B cell (primary cell): ENCODE results near the gene RNU11. TPM values are rescaled to one million over a fixed set of nuclear protein-coding genes. Genes with fewer than 3 reads are reported as not detected.
A peak's percentile ranks its signal among the peaks of the same experiment; 100 is the strongest.

Experiments used
- ATAC-seq: fragments of 200-7000 bp; cut with Tn5 transposase; one replicate; pipeline ENCODE4 v1.10.0; 2021; ENCODE audit warnings: low read depth, mild to moderate bottlenecking, moderate number of reproducible peaks, moderate library complexity
- CTCF ChIA-PET: fragments of 350-600 bp; sonication (Branson Sonifier 250); formaldehyde crosslinking; loops from one replicate; lab custom pipeline; 2021; ENCODE audit warnings: antibody characterized with exemption, inconsistent platforms; lab: Charles Lee
- POLR2A ChIA-PET: fragments of 350-600 bp; sonication (Branson Sonifier 250); formaldehyde crosslinking; loops from one replicate; lab custom pipeline; 2021; ENCODE audit warnings: antibody characterized with exemption; lab: Charles Lee
- DNase-seq: peaks from one replicate; pipeline ENCODE4 v3.0.0; 2013
- H2AFZ ChIP-seq: 2 replicates; pipeline ENCODE4 v1.6.1; 2012; ENCODE audit warnings: mild to moderate bottlenecking, low read depth, low read length; ENCODE audit not compliant: insufficient read depth, poor library complexity, severe bottlenecking
- H3K27ac ChIP-seq, 2 donors: 1 replicate in 1 of 2; 2 replicates in 1 of 2; pipeline ENCODE4 v1.5.1; 2012 to 2013; ENCODE audit warnings: low read length in 2 of 2, mild to moderate bottlenecking in 2 of 2, moderate library complexity in 1 of 2
- H3K27me3 ChIP-seq, 4 experiments: fragments of 200-600 bp in 1 of 4; sonication (generic) in 1 of 4; replicated peaks in 1 of 4; 1 replicate in 2 of 4; 2 replicates in 2 of 4; pipeline versions ENCODE4 v1.6.1 to v1.7.0; 2013 to 2016; ENCODE audit warnings: low read length in 3 of 4, mild to moderate bottlenecking in 2 of 4, mixed read lengths in 1 of 4, moderate library complexity in 1 of 4; ENCODE audit not compliant: insufficient read depth in 4 of 4, control insufficient read depth in 3 of 4; ENCODE audit errors: control extremely low read depth in 1 of 4
- H3K36me3 ChIP-seq, 2 experiments: replicated peaks in 1 of 2; 1 replicate in 1 of 2; 2 replicates in 1 of 2; pipeline versions ENCODE4 v1.6.1 to v1.7.1; 2013; ENCODE audit warnings: low read length in 1 of 2; ENCODE audit not compliant: insufficient read depth in 2 of 2, control insufficient read depth in 1 of 2; ENCODE audit errors: control extremely low read depth in 1 of 2, extremely low read depth in 1 of 2
- H3K4me1 ChIP-seq, 2 donors: fragments of 200-600 bp in 1 of 2; sonication (generic) in 1 of 2; 1 replicate in 1 of 2; 2 replicates in 1 of 2; pipeline versions ENCODE4 v1.5.1 to v1.6.1; 2013 to 2017; ENCODE audit warnings: low read length in 2 of 2; ENCODE audit not compliant: control insufficient read depth in 2 of 2, insufficient read depth in 2 of 2
- H3K4me2 ChIP-seq: replicated peaks from 2 replicates; pipeline ENCODE3; 2012; ENCODE audit warnings: mild to moderate bottlenecking, low read depth, low read length; ENCODE audit not compliant: poor library complexity, severe bottlenecking
- H3K4me3 ChIP-seq, 5 experiments: fragments of 200-600 bp in 1 of 5; sonication (generic) in 1 of 5; 1 replicate in 3 of 5; 2 replicates in 2 of 5; pipeline versions ENCODE4 v1.5.1 to v1.7.0; 2011 to 2016; ENCODE audit warnings: low read length in 4 of 5, mild to moderate bottlenecking in 4 of 5, low read depth in 2 of 5, control low read depth in 1 of 5, moderate library complexity in 1 of 5; ENCODE audit not compliant: insufficient read depth in 1 of 5; ENCODE audit errors: control extremely low read depth in 1 of 5, extremely low read depth in 1 of 5
- H3K79me2 ChIP-seq: fragments of 200-600 bp; sonication (generic); one replicate; pipeline ENCODE4 v1.6.0; 2016; ENCODE audit warnings: low read length; ENCODE audit not compliant: control insufficient read depth, insufficient read depth
- H3K9ac ChIP-seq: fragments of 200-600 bp; sonication (generic); 2 replicates; pipeline ENCODE4 v1.6.1; 2017; ENCODE audit warnings: mild to moderate bottlenecking, low read length, moderate library complexity
- H3K9me3 ChIP-seq, 3 donors: one replicate each; pipeline versions ENCODE4 v1.6.1 to v1.7.1; 2013; ENCODE audit warnings: low read length in 2 of 3; ENCODE audit not compliant: control insufficient read depth in 2 of 3, insufficient read depth in 1 of 3; ENCODE audit errors: control extremely low read depth in 1 of 3
- H4K20me1 ChIP-seq: 2 replicates; pipeline ENCODE4 v1.6.0; 2012; ENCODE audit warnings: mild to moderate bottlenecking, low read length; ENCODE audit not compliant: insufficient read depth, control insufficient read depth, poor library complexity, severe bottlenecking
- H3K27ac Mint-ChIP-seq: one replicate; pipeline ENCODE4 v1.8.0; 2021; ENCODE audit warnings: mixed read lengths
- H3K27me3 Mint-ChIP-seq: one replicate; pipeline ENCODE4 v1.8.0; 2021; ENCODE audit warnings: mixed read lengths
- H3K4me1 Mint-ChIP-seq: one replicate; pipeline ENCODE4 v1.8.0; 2021; ENCODE audit warnings: mixed read lengths
- H3K4me3 Mint-ChIP-seq: one replicate; pipeline ENCODE4 v1.8.0; 2021; ENCODE audit warnings: mixed read lengths
- H3K9me3 Mint-ChIP-seq: one replicate; pipeline ENCODE4 v1.8.0; 2022; ENCODE audit warnings: mixed read lengths; ENCODE audit not compliant: insufficient read depth
- CTCF ChIP-seq: fragments of 200-600 bp; IDR thresholded peaks from one replicate; pipeline ENCODE4 v1.8.0; 2022; ENCODE audit warnings: antibody characterized with exemption, mild to moderate bottlenecking
- EZH2 ChIP-seq: IDR thresholded peaks from 2 replicates; pipeline ENCODE4 v1.6.1; 2012; ENCODE audit warnings: borderline replicate concordance, low read depth, mild to moderate bottlenecking, moderate library complexity, low read length; ENCODE audit not compliant: insufficient read depth, poor library complexity, severe bottlenecking
- WGBS: methylation state at CpG from one replicate; pipeline ENCODE4 v1.1.5; 2013; ENCODE audit warnings: missing lambda C conversion rate; ENCODE audit not compliant: insufficient coverage; 5-methylcytosine and 5-hydroxymethylcytosine counted together
- intact Hi-C: fragments of 100-400 bp; cut with micrococcal nuclease; formaldehyde crosslinking; loops from one replicate; pipeline ENCODE4 v1.10.0; 2022
- polyA plus RNA-seq: library from polyadenylated mRNA; depleted of rRNA; stranded (reverse); fragments of >200 nt; gene quantifications from 2 replicates; pipeline ENCODE4 v1.2.3, GENCODE V29; 2012
- total RNA-seq, 2 donors: library from RNA; stranded (reverse); fragments of 120-200 nt in 1 of 2; gene quantifications; 1 replicate in 1 of 2; 2 replicates in 1 of 2; pipeline versions ENCODE4 v1.2.3 to v1.2.4, GENCODE V29; 2013 to 2022

RNU11 gene
- total and polyA plus RNA-seq, 2 donors (not counting 1 experiment from before 2014, with no cell fraction given), result not detected

DNA sequence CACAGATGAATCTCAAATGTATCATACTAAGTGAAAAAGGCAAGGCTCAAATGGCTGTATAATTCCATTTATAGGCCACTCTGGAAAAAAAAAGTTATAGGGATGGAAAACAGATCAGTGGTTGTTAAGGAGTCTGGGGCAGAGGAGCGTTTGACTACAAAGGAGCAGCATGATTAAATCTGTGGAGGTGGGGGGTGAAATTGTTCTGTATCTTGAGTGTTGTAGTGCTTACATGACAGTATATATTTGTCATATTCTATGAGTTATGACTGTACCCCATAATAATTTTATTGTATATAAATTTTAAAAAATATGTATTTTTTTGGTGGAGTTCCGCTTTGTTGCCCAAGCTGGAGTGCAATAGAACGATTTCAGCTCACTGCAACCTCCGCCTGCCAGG lies 15.8 kb upstream of the RNU11 start:
- Mint-ChIP-seq H3K9me3 (no peaks in the 10 kb centered on the region), H3K27me3 (no peaks in the 10 kb centered on the region), H3K4me1 (peaks cover 6% of the 10 kb centered on the region), H3K4me3 (no peak overlapping the region), H3K27ac (peak overlapping the region; percentile 61)
- no peaks in the 10 kb centered on the region for H3K9me3 ChIP-seq
- no peak overlapping the region for H3K27ac ChIP-seq
- no peak overlapping the region for H2AFZ ChIP-seq
- H3K4me2 ChIP-seq, result no peak overlapping the region
- H3K9ac ChIP-seq, result no peak overlapping the region
- peaks cover 37% of the 10 kb centered on the region for H3K79me2 ChIP-seq
- TF ChIP-seq EZH2, result no peak
- TF ChIP-seq CTCF, result no peak
- ATAC-seq, result no peak
- CTCF ChIA-PET, result interaction anchor here (0.6 to 1.3 kb wide), 2 partner anchors 195 to 1714 kb away, joined by 3 read pairs; no protein-coding TSS in a partner anchor
- H3K27me3 ChIP-seq, result no peaks in the 10 kb centered on the region
- POLR2A ChIA-PET, result no interaction called here
- 93% methylated on average over 2 of the region's 4 CpGs for WGBS
- H3K4me3 ChIP-seq, result no peak overlapping the region
- H4K20me1 ChIP-seq, result no peaks in the 10 kb centered on the region
- intact Hi-C loops, result no loop called here
- H3K4me1 ChIP-seq, result no peaks in the 10 kb centered on the region
- H3K36me3 ChIP-seq, result no peaks in the 10 kb centered on the region
- no peak for DNase-seq

- Histone ChIP-seq H3K36me3 (no peaks in the 10 kb centered on the region), H3K27ac (no peak overlapping the region), H2AFZ (no peak overlapping the region), H3K4me1 (peaks cover 19% of the 10 kb centered on the region in 2 donors), H3K79me2 (peaks cover 67% of the 10 kb centered on the region), H3K9me3 (no peaks in the 10 kb centered on the region), H4K20me1 (no peaks in the 10 kb centered on the region), H3K4me2 (no peak overlapping the region), H3K9ac (no peak overlapping the region), H3K27me3 (no peaks in the 10 kb centered on the region), H3K4me3 (no peak overlapping the region)
- DNase-seq (peak; percentile 42), ATAC-seq (no peak)
- ChIA-PET CTCF (interaction anchor here (0.6 to 4.8 kb wide), 5 partner anchors 28 to 241 kb away, joined by 3 to 46 read pairs (median 5); partner anchors contain the start of genes GMEB1 and YTHDF2), POLR2A (no interaction called here)
- peak overlapping the region; percentile 100 for H3K4me3 Mint-ChIP-seq
- no peaks in the 10 kb centered on the region for H3K9me3 Mint-ChIP-seq
- peak; percentile 67 for TF ChIP-seq CTCF
- no peak for TF ChIP-seq EZH2
- peaks cover 41% of the 10 kb centered on the region for H3K4me1 Mint-ChIP-seq
- intact Hi-C loops, result loop anchor here (10.0 kb wide), 1 partner anchor 396 kb away; no protein-coding TSS in a partner anchor
- H3K27ac Mint-ChIP-seq, result no peak overlapping the region
- WGBS, result no CpG with 5 or more reads among the region's 1 CpG
- H3K27me3 Mint-ChIP-seq, result no peaks in the 10 kb centered on the region
These were observed 7.6 kb upstream of the RNU11 start for GRCh38 chr1:28640766-28641165.
